Sigmoid colon (tissue), 4 donors: ENCODE results near the gene SEH1L.

Experiments used
- CTCF ChIP-seq, 4 experiments: fragments of 450-650 bp in 3 of 4; fragments of 200-600 bp in 1 of 4; IDR thresholded peaks; one replicate each; pipeline ENCODE4 v1.5.1; 2016 to 2019; ENCODE audit warnings: antibody characterized with exemption in 4 of 4, mild to moderate bottlenecking in 3 of 4, moderate library complexity in 2 of 4
- EP300 ChIP-seq, 4 donors: sonication (generic); formaldehyde crosslinking; IDR thresholded peaks; one replicate each; pipeline ENCODE4 v1.6.1; 2017; ENCODE audit warnings: antibody characterized with exemption in 4 of 4
- POLR2A ChIP-seq, 2 donors: fragments of 450-650 bp; IDR thresholded peaks; one replicate each; pipeline ENCODE4 v1.6.1; 2016; ENCODE audit warnings: antibody characterized with exemption in 2 of 2, mild to moderate bottlenecking in 2 of 2, moderate library complexity in 2 of 2
- POLR2AphosphoS5 ChIP-seq, 4 donors: sonication (generic); formaldehyde crosslinking; IDR thresholded peaks; one replicate each; pipeline ENCODE4 v1.6.1; 2017; ENCODE audit warnings: antibody characterized with exemption in 4 of 4

- TF ChIP-seq POLR2AphosphoS5 (IDR thresholded peaks at IDR 0.05): no peak
- no peak for TF ChIP-seq CTCF (IDR thresholded peaks at IDR 0.05)
- TF ChIP-seq POLR2A (IDR thresholded peaks at IDR 0.05): no peak
- TF ChIP-seq EP300 (IDR thresholded peaks at IDR 0.05): no peak
These were observed 43.7 kb upstream of the SEH1L start for GRCh38 chr18:12904012-12904516.
